Activated CD4-positive, alpha-beta T cell treated with anti-CD3 and anti-CD28 coated beads, Interleukin-2, amount 10 ng/mL, durations not matched to agents 7 days and 5 days (primary cell): ENCODE measurements around the gene RNF40. TPM values are rescaled to one million over a fixed set of nuclear protein-coding genes. Genes with fewer than 3 reads are reported as not detected.

Experiments
- CTCF ChIA-PET: fragments of 350-600 bp; sonication (Branson Sonifier 250); formaldehyde crosslinking; loops from one replicate; lab custom pipeline; 2021; ENCODE audit warnings: antibody characterized with exemption; lab: Charles Lee
- POLR2A ChIA-PET: fragments of 350-600 bp; sonication (Branson Sonifier 250); formaldehyde crosslinking; loops from one replicate; lab custom pipeline; 2021; ENCODE audit warnings: antibody characterized with exemption; lab: Charles Lee
- DNase-seq: peaks from one replicate; pipeline ENCODE4 v3.0.0-alpha.2; 2020
- H3K27ac Mint-ChIP-seq: one replicate; pipeline ENCODE4 v1.8.0; 2021; ENCODE audit warnings: mild to moderate bottlenecking, moderate library complexity, mixed read lengths
- H3K27me3 Mint-ChIP-seq: one replicate; pipeline ENCODE4 v1.8.0; 2021; ENCODE audit warnings: mixed read lengths
- H3K36me3 Mint-ChIP-seq: one replicate; pipeline ENCODE4 v1.8.0; 2021; ENCODE audit warnings: low read depth, mixed read lengths
- H3K4me1 Mint-ChIP-seq: one replicate; pipeline ENCODE4 v1.8.0; 2021; ENCODE audit warnings: mixed read lengths
- H3K4me3 Mint-ChIP-seq: one replicate; pipeline ENCODE4 v1.8.0; 2021; ENCODE audit warnings: mild to moderate bottlenecking, moderate library complexity, mixed read lengths
- H3K9me3 Mint-ChIP-seq: one replicate; pipeline ENCODE4 v1.8.0; 2021; ENCODE audit warnings: mixed read lengths
- total RNA-seq, 2 experiments: library from RNA; stranded (reverse); gene quantifications; one replicate each; pipeline ENCODE4 v1.2.3, GENCODE V29; 2021

Gene RNF40
- total RNA-seq, 2 experiments from 2014 or later: 81.9 to 101 TPM

DNA sequence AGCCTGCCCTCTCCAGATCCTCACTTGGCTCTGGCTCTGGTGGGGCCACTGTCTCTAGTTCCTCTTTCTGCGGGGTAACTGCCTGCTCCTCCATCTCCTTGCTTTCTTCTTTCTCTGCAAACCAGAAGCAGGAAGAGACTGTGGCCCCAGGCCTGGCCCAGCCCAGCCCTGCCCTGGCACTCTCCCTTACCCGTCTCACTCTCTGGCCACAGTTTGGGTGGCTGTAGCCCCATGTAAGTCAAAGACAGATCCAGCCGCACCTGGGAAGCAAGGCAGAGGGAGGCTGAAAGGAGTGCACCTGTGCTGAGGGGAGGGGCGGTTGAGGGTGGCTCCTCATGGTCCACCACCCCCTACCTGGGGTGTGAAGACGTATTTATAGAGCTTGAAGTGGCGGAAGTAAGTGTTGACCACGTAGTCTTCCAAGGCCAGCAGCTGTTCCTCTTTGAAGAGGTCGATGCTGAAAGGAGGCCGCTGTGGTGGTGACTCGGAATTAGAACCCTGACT is 3.1 kb upstream of the RNF40 start:
- Mint-ChIP-seq H3K4me3 (no peak overlapping the region), H3K27me3 (no peaks in the 10 kb centered on the region), H3K9me3 (no peaks in the 10 kb centered on the region), H3K27ac (no peak overlapping the region), H3K4me1 (peaks cover 32% of the 10 kb centered on the region), H3K36me3 (peaks cover 13% of the 10 kb centered on the region)
- DNase-seq: no peak
- ChIA-PET POLR2A (no interaction called here), CTCF (interaction anchor here (0.8 to 2.9 kb wide), 3 partner anchors 11 to 65 kb away, joined by 3 to 11 read pairs (median 5); partner anchors contain the start of gene PHKG2)

DNA sequence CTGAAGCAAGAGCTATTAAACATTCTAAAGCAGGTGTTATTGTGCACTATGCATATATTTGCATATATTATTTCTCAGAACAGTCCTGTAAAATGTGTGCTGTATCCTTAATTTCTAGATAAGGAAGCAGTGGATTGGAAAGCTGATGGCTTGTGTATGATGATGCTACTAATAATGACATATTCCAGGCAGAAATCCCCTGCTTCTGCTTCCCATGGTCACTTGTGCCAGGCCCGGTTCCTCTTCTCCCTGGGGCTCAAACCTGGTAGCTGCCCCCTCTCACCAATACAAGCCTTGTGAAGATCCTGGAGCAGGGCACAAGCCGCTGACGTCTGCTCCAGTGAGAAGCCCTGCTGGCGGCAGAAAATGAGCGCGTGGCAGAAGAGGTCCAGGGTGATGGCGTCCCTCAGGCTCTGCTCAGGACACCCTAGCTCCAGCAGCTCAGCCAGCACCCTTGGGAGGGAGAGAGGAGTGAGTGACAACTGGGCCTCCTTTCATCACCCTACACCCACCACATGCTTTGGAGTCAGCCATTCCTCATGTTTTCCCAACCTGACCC is 2.0 kb upstream of the RNF40 start:
- Mint-ChIP-seq H3K36me3 (peaks cover 14% of the 10 kb centered on the region), H3K27ac (no peak overlapping the region), H3K27me3 (no peaks in the 10 kb centered on the region), H3K9me3 (no peaks in the 10 kb centered on the region), H3K4me1 (peaks cover 32% of the 10 kb centered on the region), H3K4me3 (peak overlapping the region; percentile 98)
- ChIA-PET POLR2A (interaction anchor here (0.5 kb wide), 1 partner anchor 245 kb away, joined by 3 read pairs; no protein-coding TSS in a partner anchor), CTCF (interaction anchor here (0.6 to 2.9 kb wide), 10 partner anchors 9 to 382 kb away, joined by 3 to 11 read pairs (median 4); partner anchors contain the start of gene PHKG2)
- no peak for DNase-seq

DNA sequence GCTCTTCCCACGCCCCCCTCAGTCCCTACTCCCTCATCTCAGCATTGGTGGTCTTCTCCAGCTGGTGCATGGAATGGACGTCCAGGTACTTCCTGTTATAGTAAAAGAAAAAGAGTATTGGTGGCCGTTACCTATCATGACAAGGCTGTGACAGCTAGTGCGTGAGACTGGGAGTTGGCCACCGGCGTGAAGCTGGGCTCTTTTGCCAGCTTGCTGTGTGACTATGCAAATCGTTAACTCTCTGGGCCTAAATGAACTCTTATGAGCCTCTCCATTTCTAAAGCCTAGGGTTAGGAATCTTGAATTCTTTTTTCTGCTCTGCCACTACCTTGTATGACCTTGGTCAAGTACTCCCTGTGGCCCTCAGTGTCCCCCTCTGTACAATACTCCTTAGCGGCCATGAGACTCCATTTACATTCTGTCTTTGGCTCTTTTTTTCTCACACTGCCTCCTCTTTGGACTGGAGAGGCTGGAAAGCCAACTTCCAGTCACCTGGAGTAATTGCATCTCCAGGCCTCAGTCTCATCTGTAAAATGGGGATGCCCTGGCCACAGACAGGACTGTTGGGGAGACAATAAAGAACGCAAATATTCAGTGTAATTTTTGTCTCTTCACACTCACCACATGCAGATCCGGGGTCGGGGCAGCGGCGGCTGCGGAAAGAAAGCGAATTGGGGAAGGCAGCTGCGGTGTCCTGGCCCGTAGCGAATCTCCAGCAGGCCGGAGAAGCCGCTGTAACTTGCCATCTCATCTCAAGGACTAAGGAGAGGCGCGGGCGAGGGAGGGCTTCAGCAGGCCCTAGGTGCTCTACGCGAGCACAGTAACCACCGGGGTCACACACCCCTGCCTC is 1.3 kb upstream of the RNF40 start:
- H3K4me1 Mint-ChIP-seq: peaks cover 32% of the 10 kb centered on the region
- H3K4me3 Mint-ChIP-seq: peak overlapping the region; percentile 98
- CTCF ChIA-PET: interaction anchor here (0.6 to 2.9 kb wide), 8 partner anchors 9 to 381 kb away, joined by 3 to 11 read pairs (median 5); partner anchors contain the start of gene PHKG2
- POLR2A ChIA-PET: interaction anchor here (0.5 kb wide), 1 partner anchor 245 kb away, joined by 3 read pairs; no protein-coding TSS in a partner anchor
- H3K36me3 Mint-ChIP-seq: peaks cover 18% of the 10 kb centered on the region
- H3K27me3 Mint-ChIP-seq: no peaks in the 10 kb centered on the region
- no peak for DNase-seq
- H3K9me3 Mint-ChIP-seq: no peaks in the 10 kb centered on the region
- H3K27ac Mint-ChIP-seq: peak overlapping the region; percentile 20

DNA sequence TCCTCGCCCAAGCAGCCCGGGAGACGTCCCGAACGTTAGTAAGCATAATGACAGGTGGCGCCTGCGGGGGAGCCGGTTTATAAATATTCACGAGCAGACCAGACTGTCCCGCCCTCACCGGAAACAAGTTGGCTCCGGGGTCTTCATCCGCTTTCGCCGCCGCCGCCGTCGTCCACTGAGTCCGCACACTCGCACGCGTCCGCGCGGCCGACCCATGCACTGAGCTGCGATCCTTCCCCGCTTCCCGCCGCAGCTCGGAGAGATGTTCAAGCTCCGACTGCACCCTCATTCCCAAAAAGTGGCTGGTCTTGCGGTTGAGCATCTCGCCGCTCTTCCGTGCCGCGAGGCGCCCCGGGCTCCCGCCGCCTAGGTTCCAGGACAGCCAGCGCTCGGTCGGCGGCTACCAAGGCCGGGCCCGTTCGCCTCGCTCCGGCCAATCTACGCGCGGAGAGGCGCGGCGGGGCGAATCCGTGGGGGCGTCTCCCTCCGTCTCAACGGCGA is 645 bp upstream of the RNF40 start:
- H3K4me1 Mint-ChIP-seq: peaks cover 32% of the 10 kb centered on the region
- H3K9me3 Mint-ChIP-seq: no peaks in the 10 kb centered on the region
- H3K27me3 Mint-ChIP-seq: no peaks in the 10 kb centered on the region
- H3K36me3 Mint-ChIP-seq: peaks cover 23% of the 10 kb centered on the region
- peak overlapping the region; percentile 98 for H3K4me3 Mint-ChIP-seq
- POLR2A ChIA-PET: no interaction called here
- DNase-seq: peak; percentile 39
- CTCF ChIA-PET: no interaction called here
- peak overlapping the region; percentile 93 for H3K27ac Mint-ChIP-seq

DNA sequence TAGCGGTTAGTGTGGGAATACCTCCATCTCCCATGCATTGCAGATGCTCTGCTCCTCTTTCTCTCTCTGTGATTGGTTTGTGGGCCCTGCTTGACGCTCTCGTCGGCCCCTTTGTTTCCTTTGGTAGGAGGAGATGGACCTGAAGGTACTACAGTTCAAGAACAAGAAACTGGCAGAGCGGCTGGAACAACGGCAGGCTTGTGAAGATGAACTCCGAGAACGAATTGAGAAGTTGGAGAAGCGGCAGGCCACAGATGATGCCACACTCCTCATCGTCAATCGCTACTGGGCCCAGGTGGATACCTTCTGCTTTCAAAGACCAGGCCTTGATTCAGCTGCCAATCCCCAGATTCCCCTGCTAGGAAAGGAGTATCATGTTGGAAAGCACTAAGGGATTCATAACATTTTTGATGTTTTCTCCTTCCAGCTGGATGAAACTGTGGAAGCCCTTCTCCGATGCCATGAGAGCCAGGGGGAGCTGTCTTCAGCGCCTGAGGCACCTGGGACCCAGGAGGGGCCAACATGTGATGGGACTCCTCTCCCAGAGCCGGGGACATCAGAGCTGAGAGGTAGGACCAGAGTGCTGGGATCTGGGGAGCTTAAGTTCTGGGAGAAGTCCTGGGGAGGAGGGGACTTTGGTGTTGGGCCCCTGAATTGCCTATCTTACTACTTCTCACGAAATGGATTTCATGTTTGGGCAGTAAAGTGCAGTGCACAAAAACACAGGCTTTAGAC is 1.0 kb downstream of the RNF40 start:
- Mint-ChIP-seq H3K27me3 (no peaks in the 10 kb centered on the region), H3K36me3 (peaks cover 34% of the 10 kb centered on the region), H3K4me1 (peaks cover 32% of the 10 kb centered on the region), H3K4me3 (peak overlapping the region; percentile 98), H3K27ac (peak overlapping the region; percentile 93), H3K9me3 (no peaks in the 10 kb centered on the region)
- ChIA-PET POLR2A (no interaction called here), CTCF (interaction anchor here (0.7 to 1.4 kb wide), 3 partner anchors 14 to 38 kb away, joined by 3 read pairs; partner anchors contain the start of gene PHKG2)
- no peak for DNase-seq

DNA sequence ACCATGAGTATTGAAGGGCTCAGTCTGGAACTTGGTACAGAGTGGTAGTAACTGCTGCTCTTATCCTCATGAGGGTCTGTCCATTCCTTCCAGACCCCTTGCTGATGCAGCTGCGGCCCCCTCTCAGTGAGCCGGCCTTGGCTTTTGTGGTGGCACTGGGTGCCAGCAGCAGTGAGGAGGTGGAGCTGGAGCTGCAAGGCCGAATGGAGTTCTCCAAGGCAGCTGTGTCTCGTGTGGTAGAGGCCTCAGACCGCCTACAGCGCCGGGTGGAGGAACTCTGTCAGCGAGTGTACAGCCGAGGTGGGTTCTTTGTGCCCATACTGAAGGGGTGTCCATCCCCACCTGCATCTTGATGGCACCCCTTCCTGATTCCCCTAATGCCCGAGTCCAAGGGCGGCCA is 2.0 kb downstream of the RNF40 start:
- H3K4me3 Mint-ChIP-seq: peak overlapping the region; percentile 45
- H3K27me3 Mint-ChIP-seq: no peaks in the 10 kb centered on the region
- ChIA-PET CTCF (interaction anchor here (1.3 kb wide), 1 partner anchor 39 kb away, joined by 3 read pairs; no protein-coding TSS in a partner anchor), POLR2A (no interaction called here)
- H3K36me3 Mint-ChIP-seq: peaks cover 40% of the 10 kb centered on the region
- DNase-seq: no peak
- no peaks in the 10 kb centered on the region for H3K9me3 Mint-ChIP-seq
- H3K4me1 Mint-ChIP-seq: peaks cover 32% of the 10 kb centered on the region
- H3K27ac Mint-ChIP-seq: no peak overlapping the region

DNA sequence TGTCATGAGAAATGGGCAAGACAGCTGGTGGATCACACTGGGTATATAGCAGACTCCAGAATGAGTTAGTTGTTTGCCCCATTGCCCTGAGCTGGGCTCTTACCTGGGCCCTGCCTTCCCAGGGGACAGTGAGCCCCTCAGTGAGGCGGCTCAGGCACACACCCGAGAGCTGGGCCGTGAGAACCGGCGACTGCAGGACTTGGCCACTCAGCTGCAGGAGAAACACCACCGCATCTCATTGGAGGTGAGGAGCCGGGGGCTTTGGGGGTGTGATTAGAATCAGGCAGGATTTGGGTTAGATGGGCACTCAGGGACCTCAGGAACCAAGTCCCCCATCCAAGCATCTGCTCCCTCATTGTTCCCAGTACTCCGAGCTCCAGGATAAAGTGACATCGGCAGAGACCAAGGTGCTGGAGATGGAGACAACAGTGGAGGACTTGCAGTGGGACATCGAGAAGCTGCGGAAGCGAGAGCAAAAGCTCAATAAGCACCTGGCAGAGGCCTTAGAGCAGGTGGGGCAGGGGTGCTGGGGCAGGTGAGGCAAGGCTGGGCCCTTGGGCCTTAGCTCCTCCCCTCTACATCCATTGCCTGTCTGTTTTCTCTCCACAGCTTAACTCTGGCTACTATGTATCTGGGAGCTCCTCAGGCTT is 2.8 kb downstream of the RNF40 start:
- peaks cover 47% of the 10 kb centered on the region for H3K36me3 Mint-ChIP-seq
- H3K4me3 Mint-ChIP-seq: no peak overlapping the region
- DNase-seq: no peak
- H3K4me1 Mint-ChIP-seq: peaks cover 32% of the 10 kb centered on the region
- CTCF ChIA-PET: interaction anchor here (0.6 to 1.3 kb wide), 3 partner anchors 15 to 287 kb away, joined by 3 to 5 read pairs (median 3); no protein-coding TSS in a partner anchor
- no peaks in the 10 kb centered on the region for H3K27me3 Mint-ChIP-seq
- H3K27ac Mint-ChIP-seq: no peak overlapping the region
- POLR2A ChIA-PET: no interaction called here
- no peaks in the 10 kb centered on the region for H3K9me3 Mint-ChIP-seq

DNA sequence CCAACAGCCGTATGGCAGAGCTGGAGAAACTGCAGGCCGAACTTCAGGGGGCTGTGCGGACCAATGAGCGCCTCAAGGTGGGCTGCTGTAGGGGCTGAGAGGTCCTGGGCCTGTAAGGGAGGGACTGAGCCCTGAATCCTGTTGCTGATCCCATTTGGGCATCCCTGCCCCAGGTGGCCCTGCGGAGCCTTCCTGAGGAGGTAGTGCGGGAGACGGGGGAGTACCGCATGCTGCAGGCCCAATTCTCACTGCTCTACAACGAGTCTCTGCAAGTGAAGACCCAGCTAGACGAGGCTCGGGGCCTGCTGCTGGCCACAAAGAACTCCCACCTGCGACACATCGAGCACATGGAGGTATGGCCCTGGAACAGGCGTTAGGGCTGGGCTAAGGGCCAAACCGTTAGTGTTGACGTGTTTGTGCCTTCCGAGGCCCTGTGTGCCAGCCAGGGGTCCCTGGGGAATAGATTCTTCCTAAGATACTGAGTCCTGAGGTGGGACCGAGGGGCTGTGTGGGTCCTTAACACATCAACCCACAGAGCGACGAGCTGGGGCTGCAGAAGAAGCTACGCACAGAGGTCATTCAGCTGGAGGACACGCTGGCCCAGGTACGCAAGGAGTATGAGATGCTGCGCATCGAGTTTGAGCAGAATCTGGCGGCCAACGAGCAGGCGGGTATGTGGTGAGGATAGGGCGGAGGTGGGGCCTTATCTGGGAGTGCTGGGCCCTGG is 4.2 kb downstream of the RNF40 start:
- Mint-ChIP-seq H3K9me3 (no peaks in the 10 kb centered on the region), H3K4me3 (no peak overlapping the region), H3K27ac (no peak overlapping the region), H3K27me3 (no peaks in the 10 kb centered on the region), H3K4me1 (peaks cover 20% of the 10 kb centered on the region), H3K36me3 (peaks cover 54% of the 10 kb centered on the region)
- DNase-seq: no peak
- ChIA-PET POLR2A (no interaction called here), CTCF (no interaction called here)

DNA sequence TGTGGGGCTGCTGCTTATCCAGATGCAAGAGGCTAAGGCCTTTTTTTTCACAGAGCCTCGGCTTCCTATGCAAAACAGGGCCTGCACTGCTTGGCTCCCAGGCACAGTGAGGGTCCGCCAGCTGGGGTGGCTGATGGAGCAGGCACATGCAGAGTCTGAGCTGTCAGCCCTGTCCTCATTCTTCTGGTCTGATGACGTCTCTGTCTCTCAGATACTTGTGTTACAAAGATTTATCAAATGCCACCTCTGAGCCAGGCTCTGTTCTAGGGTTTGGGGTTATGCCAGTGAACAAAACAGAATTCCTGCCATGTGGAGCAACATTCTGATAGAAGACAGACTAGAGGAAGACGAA is 4.8 kb downstream of the RNF40 start:
- Mint-ChIP-seq H3K27me3 (no peaks in the 10 kb centered on the region), H3K36me3 (peaks cover 56% of the 10 kb centered on the region), H3K27ac (no peak overlapping the region), H3K4me3 (no peak overlapping the region), H3K4me1 (peaks cover 20% of the 10 kb centered on the region), H3K9me3 (no peaks in the 10 kb centered on the region)
- no peak for DNase-seq
- ChIA-PET CTCF (no interaction called here), POLR2A (no interaction called here)

DNA sequence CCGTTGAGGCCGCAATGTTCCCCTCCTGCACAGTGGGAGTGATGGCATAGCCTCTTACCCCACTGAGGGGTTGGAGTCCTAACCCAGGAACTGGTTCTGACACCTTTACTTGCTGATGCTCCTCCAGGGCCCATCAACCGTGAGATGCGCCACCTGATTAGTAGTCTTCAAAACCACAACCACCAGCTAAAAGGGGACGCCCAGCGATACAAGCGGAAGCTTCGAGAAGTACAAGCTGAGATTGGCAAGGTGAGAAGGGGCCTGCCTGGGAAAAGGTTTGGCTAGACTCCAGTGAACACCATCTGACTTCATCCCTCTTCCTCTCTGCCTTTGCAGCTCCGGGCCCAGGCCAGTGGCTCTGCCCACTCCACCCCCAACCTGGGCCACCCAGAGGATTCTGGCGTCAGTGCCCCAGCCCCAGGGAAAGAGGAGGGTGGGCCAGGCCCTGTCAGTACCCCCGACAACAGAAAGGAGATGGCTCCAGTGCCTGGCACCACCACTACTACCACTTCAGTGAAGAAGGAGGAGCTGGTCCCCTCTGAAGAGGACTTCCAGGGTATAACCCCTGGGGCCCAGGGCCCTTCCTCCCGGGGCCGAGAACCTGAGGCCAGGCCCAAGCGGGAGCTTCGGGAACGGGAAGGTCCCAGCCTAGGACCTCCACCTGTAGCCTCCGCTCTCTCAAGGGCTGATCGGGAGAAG is 5.8 kb downstream of the RNF40 start:
- ChIA-PET CTCF (interaction anchor here (1.2 to 1.7 kb wide), 4 partner anchors 13 to 77 kb away, joined by 3 to 5 read pairs (median 4); no protein-coding TSS in a partner anchor), POLR2A (no interaction called here)
- DNase-seq: no peak
- Mint-ChIP-seq H3K36me3 (peaks cover 63% of the 10 kb centered on the region), H3K4me1 (peaks cover 22% of the 10 kb centered on the region), H3K27me3 (no peaks in the 10 kb centered on the region), H3K4me3 (no peak overlapping the region), H3K27ac (no peak overlapping the region), H3K9me3 (no peaks in the 10 kb centered on the region)
